K562 (cell line): ENCODE results near the gene DDIT3. TPM values are rescaled to one million over a fixed set of nuclear protein-coding genes. Genes with fewer than 3 reads are reported as not detected.

ENCODE experiments used
- CTBP1 ChIP-seq: fragments of 450-650 bp; IDR thresholded peaks from 2 replicates; pipeline ENCODE4 v1.6.1; 2016; ENCODE audit warnings: borderline replicate concordance
- ELF4 ChIP-seq: fragments of 450-650 bp; formaldehyde crosslinking; IDR thresholded peaks from 2 replicates; pipeline ENCODE4 v1.4.0; 2022; ENCODE audit warnings: missing genetic modification characterization
- FOXA3 ChIP-seq, 2 experiments: fragments of 450-650 bp in 1 of 2; sonication (generic) in 1 of 2; formaldehyde crosslinking; IDR thresholded peaks in 1 of 2; conservative IDR thresholded peaks in 1 of 2; 2 replicates each; pipeline versions ENCODE4 v1.4.0 to v1.8.0; 2020 to 2022; ENCODE audit warnings: mild to moderate bottlenecking in 2 of 2, missing genetic modification reagents in 1 of 2
- FOXO4 ChIP-seq: fragments of 450-650 bp; formaldehyde crosslinking; IDR thresholded peaks from 2 replicates; pipeline ENCODE4 v1.4.0; 2020; ENCODE audit warnings: mild to moderate bottlenecking, moderate library complexity
- GTF2B ChIP-seq: IDR thresholded peaks from 2 replicates; pipeline ENCODE4 v1.6.1; 2011; ENCODE audit not compliant: insufficient read length; ENCODE audit errors: extremely low read depth
- LCOR ChIP-seq: sonication (generic); formaldehyde crosslinking; IDR thresholded peaks from 2 replicates; pipeline ENCODE4 v1.8.0; 2022; ENCODE audit warnings: mild to moderate bottlenecking, missing genetic modification reagents
- MBD2 ChIP-seq: sonication (generic); IDR thresholded peaks from 2 replicates; pipeline ENCODE4 v1.6.1; 2016; ENCODE audit warnings: low read depth, borderline replicate concordance
- MTA3 ChIP-seq: fragments of 450-650 bp; formaldehyde crosslinking; IDR thresholded peaks from 2 replicates; pipeline ENCODE4 v1.6.1; 2017; ENCODE audit warnings: mild to moderate bottlenecking, borderline replicate concordance
- NBN ChIP-seq: fragments of 450-650 bp; IDR thresholded peaks from 2 replicates; pipeline ENCODE4 v1.6.1; 2016; ENCODE audit warnings: low read depth, mild to moderate bottlenecking
- NCOA2 ChIP-seq, 2 experiments: fragments of 450-650 bp; IDR thresholded peaks; 2 replicates each; pipeline ENCODE4 v1.6.1; 2018; ENCODE audit warnings: mild to moderate bottlenecking in 2 of 2, moderate library complexity in 1 of 2; ENCODE audit not compliant: partially characterized antibody in 2 of 2
- NONO ChIP-seq, 2 experiments: fragments of 200-400 bp in 1 of 2; fragments of 450-650 bp in 1 of 2; formaldehyde crosslinking in 1 of 2; IDR thresholded peaks; 2 replicates each; pipeline ENCODE4 v1.6.1; 2017; ENCODE audit warnings: low read depth in 2 of 2, mild to moderate bottlenecking in 2 of 2, moderate library complexity in 2 of 2, low read length in 1 of 2
- OTX1 ChIP-seq: fragments of 450-650 bp; formaldehyde crosslinking; IDR thresholded peaks from 2 replicates; pipeline ENCODE4 v1.4.0; 2022; ENCODE audit warnings: mild to moderate bottlenecking
- PCBP2 ChIP-seq: fragments of 200-400 bp; formaldehyde crosslinking; IDR thresholded peaks from 2 replicates; pipeline ENCODE4 v1.6.1; 2018; ENCODE audit warnings: low read length, low read depth, mild to moderate bottlenecking, moderate library complexity; ENCODE audit not compliant: poor library complexity, severe bottlenecking
- PHB ChIP-seq: fragments of 250-450 bp; sonication (Bioruptor Pico); IDR thresholded peaks from 2 replicates; pipeline ENCODE4 v1.5.0; 2021
- PKNOX1 ChIP-seq: fragments of 450-650 bp; IDR thresholded peaks from 2 replicates; pipeline ENCODE4 v1.6.1; 2016
- RBM25 ChIP-seq: fragments of 200-400 bp; formaldehyde crosslinking; IDR thresholded peaks from 2 replicates; pipeline ENCODE4 v1.6.1; 2018; ENCODE audit warnings: low read length, low read depth, moderate library complexity; ENCODE audit not compliant: severe bottlenecking
- YY1 ChIP-seq, 3 experiments: IDR thresholded peaks; 2 replicates each; pipeline ENCODE4 v1.6.1; 2011; ENCODE audit warnings: low read length in 2 of 3, mild to moderate bottlenecking in 2 of 3, moderate library complexity in 2 of 3, borderline replicate concordance in 1 of 3, control low read depth in 1 of 3, low read depth in 1 of 3; ENCODE audit not compliant: insufficient read depth in 3 of 3, insufficient replicate concordance in 2 of 3, control insufficient read depth in 1 of 3, insufficient read length in 1 of 3; ENCODE audit errors: extremely low read depth in 1 of 3
- ZKSCAN8 ChIP-seq: fragments of 200-800 bp; sonication (Bioruptor generic); IDR thresholded peaks from 2 replicates; pipeline ENCODE4 v1.6.1; 2016; ENCODE audit warnings: missing genetic modification characterization, missing compliant biosample characterization
- ZNF124 ChIP-seq: sonication (generic); formaldehyde crosslinking; IDR thresholded peaks from 2 replicates; pipeline ENCODE4 v1.8.1; 2022; ENCODE audit warnings: missing genetic modification reagents
- ZNF639 ChIP-seq, 2 experiments: fragments of 200-800 bp in 1 of 2; sonication (Bioruptor generic) in 1 of 2; sonication (generic) in 1 of 2; formaldehyde crosslinking in 1 of 2; IDR thresholded peaks in 1 of 2; conservative IDR thresholded peaks in 1 of 2; 2 replicates each; pipeline versions ENCODE4 v1.5.0 to v1.6.1; 2016 to 2020; ENCODE audit warnings: missing compliant biosample characterization in 1 of 2, missing genetic modification characterization in 1 of 2, missing genetic modification reagents in 1 of 2
- ZNF79 ChIP-seq: fragments of 250-450 bp; sonication (Bioruptor Pico); IDR thresholded peaks from 2 replicates; pipeline ENCODE4 v1.4.0; 2020; ENCODE audit warnings: low read depth, mild to moderate bottlenecking, moderate library complexity
- polyA plus RNA-seq, 8 experiments: library from polyadenylated mRNA; depleted of rRNA in 4 of 8; stranded (reverse) in 5 of 8; unstranded in 3 of 8; fragments of >200 nt; fragmentation: Nextera tagmentation in 2 of 8; fragmentation: Illumina TruSeq in 1 of 8; extraction: Ambion mirVana in 2 of 8; extraction: Trizol in 1 of 8; gene quantifications; 2 replicates each; pipeline versions ENCODE4 v1.2.1 to v1.2.3, GENCODE V29; 2011 to 2014; ENCODE audit warnings: inconsistent platforms in 1 of 8, missing spikeins in 1 of 8
- total RNA-seq, 7 experiments: library from RNA; depleted of rRNA in 6 of 7; stranded (reverse); fragments of >200 nt in 6 of 7; fragmentation: Illumina TruSeq in 2 of 7; extraction: Trizol in 2 of 7; gene quantifications; 2 replicates each; pipeline versions ENCODE4 v1.2.1 to v1.2.3, GENCODE V29; 2011 to 2021; ENCODE audit warnings: low replicate concordance in 1 of 7

DDIT3 gene
- total and polyA plus RNA-seq, 9 of the 15 experiments (the other 6 are each of a cell fraction or from before 2014, with no cell fraction given): 59.1 to 272 (median 89.9) TPM

GRCh38 chr12:57520053-57520818, at the start of gene DDIT3 (continued):
- peak in 2 of 3 experiments; percentile 30 to 76 for TF ChIP-seq YY1 (IDR thresholded peaks at IDR 0.05; ENCODE audit: borderline replicate concordance in 1 of 3, control insufficient read depth in 1 of 3, extremely low read depth in 1 of 3, insufficient read depth in 3 of 3, insufficient read length in 1 of 3, insufficient replicate concordance in 2 of 3, low read depth in 1 of 3, low read length in 2 of 3)
- 0 out of 2 replicates have a peak, but pooled peaks have one; percentile 30 for TF ChIP-seq PHB
- no peak for TF ChIP-seq ELF4 (CRISPR knock-in tag)
- no peak for TF ChIP-seq ZKSCAN8 (CRISPR knock-in tag)
- TF ChIP-seq CTBP1: peak; percentile 19; the same call in 1 of the 2 replicates
- peak; percentile 10; the same call in 1 of the 2 replicates for TF ChIP-seq OTX1 (CRISPR knock-in tag)
- TF ChIP-seq MTA3: peak; percentile 94
- TF ChIP-seq LCOR (CRISPR knock-in tag): peak; percentile 97
- peak; percentile 54 for TF ChIP-seq GTF2B
- TF ChIP-seq PCBP2: no peak
- peak in 1 of 2 experiments; percentile 97 for TF ChIP-seq NCOA2 (IDR thresholded peaks at IDR 0.05; ENCODE audit: partially characterized antibody in 2 of 2)
- peak; percentile 86 for TF ChIP-seq MBD2
- peak; percentile 68 for TF ChIP-seq RBM25
- TF ChIP-seq FOXO4 (CRISPR knock-in tag): 0 out of 2 replicates have a peak, but pooled peaks have one; percentile 5
- TF ChIP-seq PKNOX1: peak; percentile 94
- TF ChIP-seq FOXA3 (CRISPR knock-in tag; conservative IDR thresholded peaks at IDR 0.05 in 1 of 2, IDR thresholded peaks at IDR 0.05 in 1 of 2): peak in 1 of 2 experiments; percentile 67; a peak in 1 of 4 replicates
- TF ChIP-seq NONO (IDR thresholded peaks at IDR 0.05; ENCODE audit: low read depth in 2 of 2, low read length in 1 of 2): peak in 1 of 2 experiments; percentile 81; a peak in 2 of 4 replicates
- TF ChIP-seq ZNF79 (CRISPR knock-in tag): 0 out of 2 replicates have a peak, but pooled peaks have one; percentile 27
- TF ChIP-seq ZNF639 (CRISPR knock-in tag; conservative IDR thresholded peaks at IDR 0.05 in 1 of 2, IDR thresholded peaks at IDR 0.05 in 1 of 2): peak in 1 of 2 experiments; percentile 96; a peak in 2 of 4 replicates
- no peak for TF ChIP-seq ZNF124
- TF ChIP-seq NBN: no peak
